ENCODE measurements around the gene SCN3B. TPM values are rescaled to one million over a fixed set of nuclear protein-coding genes. Genes with fewer than 3 reads are reported as not detected.
"Not testable (repeated sequence)": the region's sequence is repeated elsewhere in the genome, so short reads cannot be mapped to it uniquely, and the experiment has no call there.

SCN3B gene
- total RNA-seq, 1 experiment from 2014 or later: not detected

DNA sequence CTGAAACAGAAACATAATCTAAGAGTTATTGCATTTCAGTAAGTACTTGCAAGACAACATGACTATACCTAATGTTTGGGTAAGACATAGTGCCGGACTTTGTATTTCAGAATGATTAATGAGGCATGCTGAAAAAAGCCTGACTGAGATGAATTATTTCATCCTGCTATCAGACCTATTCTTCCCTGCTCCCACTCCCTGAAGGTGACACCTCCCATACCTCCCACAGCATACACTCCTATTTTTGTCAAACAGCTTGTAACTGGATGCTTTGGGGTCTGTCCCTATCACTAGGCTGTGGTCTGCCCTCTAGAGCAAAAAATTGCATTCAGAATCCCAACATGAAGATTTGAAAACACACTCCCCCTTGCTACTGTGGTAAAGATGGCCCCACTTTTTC is 10.9 kb upstream of the SCN3B start:
- in situ Hi-C loops (cut with HindIII; ENCODE audit: low sequenced_read_pairs): no loop called here
- no peak for DNase-seq (ENCODE audit: low spot score)

DNA sequence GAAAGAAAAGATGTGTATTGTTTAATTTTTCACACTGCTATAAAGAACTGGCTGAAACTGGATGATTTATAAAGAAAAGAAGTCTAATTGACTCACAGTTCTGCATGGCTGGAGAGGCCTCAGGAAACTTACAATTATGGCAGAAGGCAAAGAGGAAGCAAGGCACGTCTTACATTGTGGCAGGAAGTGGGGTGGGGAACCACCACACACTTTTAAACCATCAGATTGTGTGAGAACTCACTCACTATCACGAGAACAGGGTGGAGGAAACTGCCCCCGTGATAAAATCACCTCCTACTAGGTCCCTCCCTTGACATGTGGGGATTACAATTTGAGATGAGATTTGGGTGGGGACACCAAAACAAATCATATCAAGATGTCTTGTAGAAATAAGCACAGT is 5.5 kb upstream of the SCN3B start:
- in situ Hi-C loops (cut with HindIII; ENCODE audit: low sequenced_read_pairs); DNase-seq (ENCODE audit: low spot score): not testable (repeated sequence)

DNA sequence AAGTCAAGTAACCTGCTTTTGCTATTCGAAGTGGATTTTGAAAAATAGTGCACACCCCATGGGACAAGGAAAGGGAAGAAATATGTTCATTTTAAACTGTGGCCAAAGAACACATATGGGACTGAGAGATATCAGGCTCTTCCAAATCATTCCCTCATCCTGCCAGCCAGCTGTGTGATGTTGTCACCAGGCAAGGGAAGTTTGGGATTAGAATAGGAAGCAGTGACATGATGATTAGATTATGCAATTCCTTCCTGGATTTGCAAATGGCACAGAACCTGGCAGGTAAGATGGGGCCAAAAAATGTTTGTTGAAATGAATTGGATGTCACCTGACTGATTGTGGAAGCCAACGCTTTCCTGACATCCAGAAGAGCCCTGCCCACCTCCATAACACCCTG is 4.9 kb upstream of the SCN3B start:
- in situ Hi-C loops (cut with HindIII; ENCODE audit: low sequenced_read_pairs): no loop called here
- DNase-seq (ENCODE audit: low spot score): no peak

DNA sequence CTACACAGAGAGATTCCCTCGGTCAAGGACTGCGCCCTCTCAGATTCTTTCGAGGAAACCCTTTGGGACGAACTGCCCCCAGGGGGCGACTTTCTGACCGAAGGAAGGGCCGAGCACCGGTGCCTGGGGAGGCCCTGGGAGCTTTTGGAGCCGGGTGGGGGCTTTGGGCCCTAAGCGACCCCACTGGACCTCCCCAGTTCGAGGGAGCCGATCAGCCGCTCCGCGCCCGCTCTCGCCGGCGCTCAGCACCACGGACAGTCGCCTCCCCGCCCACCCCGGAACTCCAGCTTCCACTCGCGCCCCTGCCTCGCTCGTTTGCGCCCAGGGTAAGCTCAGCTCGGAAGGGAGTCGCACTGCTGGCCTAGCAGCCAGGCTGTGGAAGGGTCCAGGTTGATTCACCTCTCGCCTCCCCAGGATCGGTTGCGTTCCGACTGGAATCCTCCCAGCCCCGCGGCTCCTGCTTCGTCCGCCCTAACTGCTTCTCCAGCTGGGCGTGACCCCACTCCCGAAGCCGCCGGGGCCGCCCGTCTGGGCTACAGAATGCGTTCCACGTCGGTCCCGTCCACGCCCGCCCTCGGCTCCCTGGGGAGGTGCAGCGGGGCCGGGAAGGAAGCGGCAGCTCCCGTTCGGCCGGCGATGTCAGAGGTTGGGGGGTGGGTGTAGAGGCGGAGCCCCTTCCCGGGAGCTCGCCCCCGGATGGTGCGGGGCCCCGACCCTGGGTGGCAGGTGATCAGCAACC is 428 bp downstream of the SCN3B start:
- in situ Hi-C loops (cut with HindIII; ENCODE audit: low sequenced_read_pairs): no loop called here
- DNase-seq (ENCODE audit: low spot score): no peak

DNA sequence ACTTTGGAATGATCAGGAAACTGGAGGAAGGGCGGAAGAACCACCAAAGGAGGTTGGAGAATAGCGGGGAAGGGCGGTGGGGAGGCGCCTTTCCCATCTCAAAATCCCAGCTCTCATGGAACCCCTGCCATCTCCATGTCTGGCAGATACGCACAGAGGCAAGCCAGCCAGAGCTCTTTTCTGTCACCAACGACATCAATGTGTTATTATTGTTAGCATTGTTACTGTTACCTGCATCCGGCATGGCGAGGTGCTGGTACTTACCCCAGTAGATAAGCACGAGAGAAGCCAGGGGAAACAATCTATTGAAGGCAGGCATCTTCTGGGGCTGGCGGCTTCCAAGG is 969 bp downstream of the SCN3B start:
- in situ Hi-C loops (cut with HindIII; ENCODE audit: low sequenced_read_pairs): no loop called here
- DNase-seq (ENCODE audit: low spot score): peak; percentile 59

DNA sequence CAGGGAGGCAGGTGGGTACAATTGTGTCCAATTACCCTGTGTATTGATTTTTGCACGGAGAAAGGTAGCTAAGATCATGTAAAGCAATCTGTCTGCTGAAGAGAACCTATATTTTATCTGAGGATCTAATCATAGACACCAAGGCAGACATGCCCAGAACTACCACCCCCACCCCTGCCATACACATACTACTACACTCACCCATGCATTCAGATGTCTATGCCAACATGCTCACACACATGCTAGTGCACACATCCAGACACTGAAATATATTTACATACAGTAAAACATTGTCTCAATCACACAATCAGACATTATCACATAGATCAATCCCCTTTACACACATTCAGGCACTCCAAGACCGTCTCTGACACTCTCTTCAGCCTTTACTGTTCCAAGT is 1.8 kb downstream of the SCN3B start:
- in situ Hi-C loops (cut with HindIII; ENCODE audit: low sequenced_read_pairs): no loop called here

DNA sequence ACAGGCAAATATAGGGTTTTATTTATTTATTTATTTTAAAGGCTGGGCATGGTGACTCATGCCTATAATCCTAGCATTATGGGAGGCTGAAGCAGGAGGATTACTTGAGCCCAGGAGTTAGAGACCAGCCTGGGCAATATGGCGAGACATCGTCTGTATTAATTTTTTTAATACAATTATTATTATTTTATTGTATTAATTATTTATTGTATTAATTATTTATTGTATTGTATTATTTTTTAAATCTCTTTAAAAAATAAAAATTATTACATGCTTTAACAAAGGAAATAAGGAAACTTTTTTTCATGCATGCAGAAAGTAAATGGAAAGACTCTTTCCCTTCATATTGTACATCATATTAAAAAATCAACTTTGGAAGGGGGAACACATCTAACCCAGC is 3.5 kb downstream of the SCN3B start:
- in situ Hi-C loops (cut with HindIII; ENCODE audit: low sequenced_read_pairs): no loop called here
- no peak for DNase-seq (ENCODE audit: low spot score)

More for the DNA sequence above, 1.8 kb downstream of the SCN3B start:
- DNase-seq (ENCODE audit: low spot score): no peak

DNA sequence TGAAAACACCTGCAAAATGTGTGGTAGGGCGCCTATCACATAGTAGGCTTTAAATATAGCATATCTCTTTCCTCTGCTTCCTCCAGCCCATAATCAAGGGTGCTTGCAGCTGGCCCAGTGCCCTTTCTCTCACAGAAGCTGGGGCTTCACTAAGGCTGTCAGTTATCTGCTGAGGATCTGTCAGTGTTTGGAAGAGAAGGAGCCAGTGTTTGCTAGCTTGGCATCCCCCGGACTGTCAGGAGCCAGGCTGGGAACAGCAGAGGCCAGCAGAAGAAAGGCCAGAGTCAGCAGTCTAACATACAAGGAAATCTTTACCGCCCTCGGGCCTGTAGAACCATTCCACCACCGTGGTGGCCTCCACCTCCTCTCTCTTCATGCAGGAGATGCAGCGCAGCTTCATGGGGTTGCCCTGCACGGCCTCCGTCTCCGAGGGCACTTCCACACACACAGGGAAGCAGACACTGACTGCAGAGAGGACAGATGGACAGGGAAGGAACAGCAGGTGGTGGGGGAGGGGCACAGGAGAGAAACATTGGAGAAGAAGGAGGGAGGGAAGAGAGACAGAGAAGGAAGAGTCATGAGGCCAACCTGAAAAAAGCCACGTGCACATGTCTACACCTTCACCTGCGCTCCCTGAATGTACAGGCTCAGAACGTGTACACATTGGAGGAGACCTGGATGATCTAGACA is 9.0 kb downstream of the SCN3B start:
- in situ Hi-C loops (cut with HindIII; ENCODE audit: low sequenced_read_pairs): no loop called here
- peak; percentile 61 for DNase-seq (ENCODE audit: low spot score)

DNA sequence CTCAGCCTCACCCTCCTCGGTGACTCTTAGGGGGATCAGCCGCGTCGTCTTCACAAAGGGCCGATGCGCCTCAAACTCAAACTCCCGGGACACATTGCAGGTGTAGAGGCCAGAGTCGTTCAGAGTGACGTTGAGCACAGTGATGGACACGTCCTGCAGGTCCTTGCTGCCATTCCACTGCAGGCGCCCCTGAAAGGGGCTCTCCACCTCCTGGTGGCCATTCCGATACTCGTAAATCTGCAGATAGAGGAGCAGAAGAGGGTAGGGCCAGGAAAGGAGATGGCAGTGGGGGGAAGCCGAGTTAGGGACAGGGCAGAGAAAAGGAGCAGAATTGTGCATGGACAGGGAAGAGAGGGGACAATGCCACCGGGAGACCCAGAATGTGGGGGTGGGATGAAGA is 12.0 kb downstream of the SCN3B start:
- no peak for DNase-seq (ENCODE audit: low spot score)
- in situ Hi-C loops (cut with HindIII; ENCODE audit: low sequenced_read_pairs): no loop called here

DNA sequence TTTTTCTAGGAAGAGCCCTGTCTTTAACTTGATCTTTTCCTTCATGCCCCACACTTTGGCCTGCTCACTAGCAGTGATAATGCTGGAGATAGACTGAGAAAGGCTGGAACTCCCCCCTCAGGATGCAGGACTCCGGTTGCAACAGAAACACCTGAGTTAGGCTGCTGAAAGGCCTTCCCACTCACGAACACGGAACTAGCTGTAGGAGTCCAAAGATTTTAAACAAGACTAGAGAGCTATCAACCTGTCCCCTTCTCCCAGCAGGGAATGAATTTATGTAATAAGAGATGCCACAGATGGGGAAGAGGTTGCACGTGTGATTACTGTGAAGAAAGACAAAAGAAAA is 13.0 kb downstream of the SCN3B start:
- DNase-seq (ENCODE audit: low spot score): no peak
- in situ Hi-C loops (cut with HindIII; ENCODE audit: low sequenced_read_pairs): no loop called here

DNA sequence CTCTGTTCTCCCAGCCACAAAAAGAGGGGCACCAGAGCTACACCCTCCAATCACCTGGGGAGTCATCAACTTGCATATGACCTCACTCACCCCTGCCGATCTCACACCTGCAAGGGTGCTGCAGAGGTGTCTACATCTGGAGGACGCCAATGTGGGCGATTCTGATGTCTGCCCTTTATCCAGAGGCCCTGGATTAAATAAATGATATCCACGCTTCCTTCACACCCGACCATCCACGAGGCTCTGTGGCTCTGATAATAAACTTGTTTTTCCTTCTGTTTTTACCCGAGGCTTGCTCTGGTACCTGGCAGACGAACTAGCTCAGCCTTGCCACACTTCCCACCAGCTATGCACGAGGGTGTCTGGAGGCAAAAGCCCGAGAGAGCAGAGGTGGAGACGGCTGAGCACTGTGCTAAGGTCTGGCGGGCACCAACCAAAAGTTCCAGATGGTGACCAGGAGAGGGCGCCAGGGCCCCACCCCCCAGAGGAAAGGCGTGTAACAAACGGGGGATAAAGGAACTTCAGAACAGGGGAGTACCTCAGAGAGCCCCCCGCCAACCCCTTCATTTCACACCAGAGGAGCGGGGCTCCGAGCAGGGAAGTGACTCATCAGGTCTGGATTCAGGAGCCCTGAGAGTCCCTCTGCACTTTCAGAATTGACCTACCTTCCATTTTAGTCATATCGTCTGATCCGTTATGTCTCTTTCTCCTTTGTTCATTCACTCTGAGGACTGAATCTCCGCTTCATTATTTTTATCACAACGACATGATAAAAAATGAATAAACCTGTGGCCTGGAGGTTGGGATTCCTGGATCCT is 13.5 kb downstream of the SCN3B start:
- in situ Hi-C loops (cut with HindIII; ENCODE audit: low sequenced_read_pairs): no loop called here
- DNase-seq (ENCODE audit: low spot score): peak; percentile 58

DNA sequence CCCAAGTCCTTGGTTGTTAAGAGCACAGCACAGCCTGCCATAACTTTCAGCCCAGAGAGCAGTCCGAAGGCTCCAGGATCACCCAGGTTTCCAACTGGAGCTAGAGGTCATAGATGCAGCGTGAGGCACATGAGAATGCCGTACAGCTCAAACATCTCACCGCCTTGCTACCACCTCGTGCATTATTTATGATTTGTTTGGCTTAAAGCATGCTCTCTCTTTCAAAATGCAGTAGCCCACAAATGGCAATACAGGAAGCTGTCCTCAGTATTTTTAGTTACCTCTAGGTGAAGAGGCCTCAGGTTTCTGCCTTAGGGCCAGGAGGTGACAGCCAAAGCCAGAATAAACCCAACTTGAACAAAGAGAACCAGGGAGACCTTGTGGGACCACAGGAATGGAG is 14.4 kb downstream of the SCN3B start:
- in situ Hi-C loops (cut with HindIII; ENCODE audit: low sequenced_read_pairs): no loop called here
- DNase-seq (ENCODE audit: low spot score): no peak

DNA sequence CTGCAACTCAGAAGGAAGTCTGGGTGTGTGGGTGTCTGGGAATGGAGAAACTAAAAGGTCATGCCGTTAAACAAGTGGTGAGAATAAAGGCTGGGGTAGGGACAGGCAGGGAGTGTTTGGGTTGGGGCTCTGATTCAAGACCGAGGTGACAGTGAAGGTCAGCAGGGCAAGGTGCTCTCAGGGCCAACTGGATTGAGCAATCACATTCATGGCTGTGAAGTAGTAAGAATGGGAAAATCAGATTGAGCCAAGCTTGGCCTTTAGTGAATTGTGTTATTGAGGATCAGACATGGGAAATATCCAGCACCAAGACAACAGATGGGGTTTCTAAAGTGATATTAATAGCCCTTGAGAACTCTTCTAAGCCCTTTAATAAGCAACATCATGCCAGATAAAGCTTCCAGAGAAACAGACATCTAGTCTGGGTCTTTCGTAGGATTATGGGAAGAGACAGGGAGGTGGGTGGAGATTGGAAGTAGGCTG is 24.3 kb downstream of the SCN3B start:
- DNase-seq (ENCODE audit: low spot score): peak; percentile 46
- in situ Hi-C loops (cut with HindIII; ENCODE audit: low sequenced_read_pairs): no loop called here

DNA sequence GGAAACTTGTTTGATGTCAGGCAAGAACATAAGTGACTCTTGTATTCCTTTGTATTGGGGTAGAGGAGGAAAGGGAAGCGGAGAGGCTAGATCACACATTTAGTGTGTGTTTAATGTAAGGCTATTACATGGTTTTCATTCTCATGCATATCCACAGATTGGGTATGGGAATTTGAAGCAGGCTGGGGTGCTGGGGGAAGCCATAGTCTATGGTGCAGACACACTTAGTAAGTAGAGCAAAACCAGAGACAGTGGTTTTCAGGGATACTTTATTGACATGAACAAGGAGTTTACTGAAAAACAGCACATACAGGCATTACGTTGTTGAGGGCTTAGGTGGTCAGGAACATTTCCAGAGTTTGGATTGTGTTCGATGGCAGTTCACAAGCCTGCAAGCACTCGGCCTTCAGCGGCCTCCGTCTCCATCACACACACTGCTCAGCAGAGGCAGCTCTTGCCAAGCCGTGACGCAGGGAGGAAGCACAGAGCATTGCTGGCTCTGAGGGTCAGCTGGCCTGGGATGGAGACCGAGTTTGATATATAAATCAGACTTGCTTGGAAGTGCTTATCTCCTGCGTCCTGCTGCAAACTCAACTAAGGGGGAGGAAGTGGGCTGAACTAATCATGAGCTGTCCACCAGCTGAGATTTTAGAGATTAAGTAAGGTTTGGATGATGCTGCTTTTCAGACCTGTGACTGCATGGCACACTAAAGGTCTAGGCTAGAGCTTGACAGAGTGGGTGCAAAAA is 25.3 kb downstream of the SCN3B start:
- peak; percentile 80 for DNase-seq (ENCODE audit: low spot score)
- in situ Hi-C loops (cut with HindIII; ENCODE audit: low sequenced_read_pairs): loop anchor here (10.0 kb wide), 1 partner anchor 86 kb away; no protein-coding TSS in a partner anchor

DNA sequence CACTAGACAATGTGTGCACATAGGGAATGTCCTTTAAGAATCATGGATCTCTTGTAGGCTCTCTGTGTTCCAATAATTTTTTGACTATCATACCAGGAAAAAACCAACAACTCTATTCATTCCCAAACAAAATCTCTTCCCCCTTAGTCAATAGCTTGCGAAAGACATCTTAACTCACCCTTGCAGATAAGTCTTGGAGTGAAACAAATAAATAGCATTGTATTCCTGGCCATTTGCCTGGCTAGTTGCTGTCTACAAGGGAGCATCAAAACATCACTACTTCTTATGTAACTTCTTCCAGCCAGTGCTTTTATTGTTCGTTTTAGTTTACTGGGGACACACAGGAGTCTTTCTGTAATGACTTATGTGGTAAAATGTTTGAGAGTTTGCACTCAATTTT is 29.4 kb downstream of the SCN3B start:
- no peak for DNase-seq (ENCODE audit: low spot score)
- in situ Hi-C loops (cut with HindIII; ENCODE audit: low sequenced_read_pairs): loop anchor here (10.0 kb wide), 1 partner anchor 90 kb away; no protein-coding TSS in a partner anchor

DNA sequence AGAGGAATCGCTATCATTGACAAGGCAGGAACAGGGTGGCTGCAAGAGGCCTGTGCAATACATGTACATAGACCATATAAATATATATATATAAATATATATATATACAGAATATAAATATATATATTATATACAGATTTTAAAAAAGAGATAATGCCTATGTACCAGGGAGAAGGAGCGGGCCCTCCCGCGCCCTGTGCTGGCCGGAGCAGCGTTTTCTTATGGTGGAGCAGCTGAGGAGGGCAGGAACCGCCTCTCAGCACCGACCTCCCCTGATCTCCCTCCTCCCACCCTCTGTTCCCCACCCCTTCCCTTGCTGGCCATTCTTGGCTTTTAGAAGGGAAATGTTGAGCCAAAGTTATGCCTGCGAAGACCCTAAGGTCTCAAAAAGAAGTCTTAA is 31.8 kb downstream of the SCN3B start:
- in situ Hi-C loops (cut with HindIII; ENCODE audit: low sequenced_read_pairs): loop anchor here (10.0 kb wide), 1 partner anchor 92 kb away; no protein-coding TSS in a partner anchor
- no peak for DNase-seq (ENCODE audit: low spot score)

DNA sequence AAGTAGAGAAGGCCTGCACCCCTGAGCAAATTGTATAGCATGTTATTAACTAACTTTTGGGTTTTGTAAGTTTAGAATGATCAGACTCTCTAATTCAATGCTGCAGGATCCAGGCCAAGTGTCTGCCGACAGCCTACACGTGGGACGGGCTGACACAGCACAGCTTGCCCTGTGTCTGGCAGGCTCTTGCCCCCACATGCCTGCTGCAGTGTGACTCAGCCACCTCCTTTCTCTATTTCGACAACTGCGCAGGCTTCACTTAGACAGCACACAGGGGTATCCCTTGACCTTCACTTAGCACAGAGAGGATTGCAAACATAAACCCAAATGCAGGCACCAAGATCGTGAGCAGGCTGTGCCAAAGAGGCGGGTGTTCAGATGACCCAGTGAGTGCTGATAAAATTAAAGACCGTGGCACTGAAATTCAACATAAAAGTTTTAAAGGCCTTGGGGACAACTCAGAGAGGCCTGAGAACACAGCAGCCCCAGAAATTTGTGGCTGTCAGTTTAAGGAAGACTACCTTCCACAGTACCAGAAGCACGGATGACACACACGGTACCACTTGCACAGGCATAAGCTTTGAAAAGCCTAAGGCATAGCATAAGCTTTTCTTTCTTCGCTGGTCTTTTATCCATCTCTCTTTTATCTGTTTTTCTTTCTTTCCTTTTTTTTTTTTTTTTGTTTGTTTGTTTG is 37.8 kb downstream of the SCN3B start:
- in situ Hi-C loops (cut with HindIII; ENCODE audit: low sequenced_read_pairs): no loop called here
- DNase-seq (ENCODE audit: low spot score): peak; percentile 64

DNA sequence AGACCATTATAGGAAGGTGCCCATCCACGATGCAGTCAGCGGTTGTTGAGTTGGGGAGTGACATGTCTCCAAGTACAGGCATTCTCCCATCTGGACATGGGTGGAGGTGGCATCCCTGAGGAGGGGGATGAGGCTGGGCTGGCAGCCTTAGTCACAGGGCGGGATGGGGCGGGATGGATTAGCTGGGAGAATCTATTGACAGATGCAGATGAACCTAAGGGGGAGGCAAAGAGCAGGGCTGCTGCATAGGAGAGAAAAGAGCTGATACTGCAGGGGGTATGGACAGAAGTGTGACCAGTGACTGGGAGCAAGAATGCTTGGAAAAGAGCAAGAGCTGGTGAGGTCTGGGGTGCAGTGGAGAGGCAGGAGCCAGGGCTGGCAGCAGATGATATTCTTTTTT is 42.7 kb downstream of the SCN3B start:
- in situ Hi-C loops (cut with HindIII; ENCODE audit: low sequenced_read_pairs): no loop called here
- DNase-seq (ENCODE audit: low spot score): no peak

DNA sequence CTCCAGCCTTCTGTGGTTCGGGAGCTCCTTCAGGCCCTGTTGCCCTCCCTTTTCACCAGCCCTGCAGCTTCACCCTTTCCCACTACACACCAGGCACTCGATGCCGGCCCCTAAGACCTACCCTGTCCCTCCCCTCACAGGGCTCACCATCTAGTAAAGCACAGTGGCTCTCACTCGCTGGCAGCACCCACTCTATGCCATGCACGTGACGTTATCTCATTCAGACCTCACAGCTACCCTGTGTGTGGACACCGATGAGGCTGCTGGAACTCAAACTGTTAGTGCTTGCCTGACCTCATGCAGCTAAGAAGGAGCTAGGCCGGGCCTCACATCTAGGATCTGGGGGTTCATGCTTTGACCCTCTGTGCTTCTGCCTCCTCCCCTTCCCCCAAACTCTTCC is 45.5 kb downstream of the SCN3B start:
- no peak for DNase-seq (ENCODE audit: low spot score)
- in situ Hi-C loops (cut with HindIII; ENCODE audit: low sequenced_read_pairs): no loop called here
